GM12892 (cell line): ENCODE data around the gene CCN2.
"Not testable (repeated sequence)": the region's sequence is repeated elsewhere in the genome, so short reads cannot be mapped to it uniquely, and the experiment has no call there.

Source experiments
- POLR2A ChIP-seq: IDR thresholded peaks from 2 replicates; pipeline ENCODE4 v1.6.1; 2011; ENCODE audit warnings: low read depth, low read length, control low read depth
- POLR2AphosphoS5 ChIP-seq: IDR thresholded peaks from 2 replicates; pipeline ENCODE4 v1.6.1; 2011; ENCODE audit warnings: low read depth, low read length, control low read depth
- TAF1 ChIP-seq: IDR thresholded peaks from 2 replicates; pipeline ENCODE4 v1.6.1; 2011; ENCODE audit warnings: low read depth, mild to moderate bottlenecking, control low read depth, low read length, borderline replicate concordance

- not testable (repeated sequence) for TF ChIP-seq POLR2A, POLR2AphosphoS5, TAF1
Observed at GRCh38 chr6:131908787-131909186, 42.4 kb downstream of the CCN2 start.
